ENCODE results near the gene SLC16A4.
"Not testable (repeated sequence)": the region's sequence is repeated elsewhere in the genome, so short reads cannot be mapped to it uniquely, and the experiment has no call there.

The SLC16A4 gene

GRCh38 chr1:110390692-110391245, at the start of gene SLC16A4:
Gene SLC16A4, minus strand, starts transcription at chr1:110391026. Its CDS starts 1,703 bp downstream, at chr1:110389323.
- no peak for DNase-seq (ENCODE audit: insufficient read length, low spot score)
- FAIRE-seq, result peak; percentile 76
- TF ChIP-seq POLR2A (IDR thresholded peaks at IDR 0.05; ENCODE audit: low read depth, low read length), result no peak

- not testable (repeated sequence) for DNase-seq (ENCODE audit: insufficient read length, low spot score); FAIRE-seq
Observed at GRCh38 chr1:110439873-110440272, 49.0 kb upstream of the SLC16A4 start.

GRCh38 chr1:110438893-110439292, 48.1 kb upstream of the SLC16A4 start:
- DNase-seq (ENCODE audit: insufficient read length, low spot score), result no peak
- no peak for TF ChIP-seq POLR2A (IDR thresholded peaks at IDR 0.05; ENCODE audit: low read depth, low read length)
- FAIRE-seq, result no peak

GRCh38 chr1:110437645-110438299, 46.9 kb upstream of the SLC16A4 start:
- not testable (repeated sequence) for FAIRE-seq; DNase-seq (ENCODE audit: insufficient read length, low spot score)

GRCh38 chr1:110436635-110437034, 45.8 kb upstream of the SLC16A4 start:
- FAIRE-seq (no peak), DNase-seq (ENCODE audit: insufficient read length, low spot score) (no peak)
- no peak for TF ChIP-seq POLR2A (IDR thresholded peaks at IDR 0.05; ENCODE audit: low read depth, low read length)

GRCh38 chr1:110434946-110435345, 44.1 kb upstream of the SLC16A4 start:
- no peak for TF ChIP-seq POLR2A (IDR thresholded peaks at IDR 0.05; ENCODE audit: low read depth, low read length)
- DNase-seq (ENCODE audit: insufficient read length, low spot score), result no peak
- no peak for FAIRE-seq

- FAIRE-seq (peak; percentile 96), DNase-seq (ENCODE audit: insufficient read length, low spot score) (peak; percentile 94)
- no peak for TF ChIP-seq POLR2A (IDR thresholded peaks at IDR 0.05; ENCODE audit: low read depth, low read length)
Observed at GRCh38 chr1:110433803-110434202, 43.0 kb upstream of the SLC16A4 start.

- DNase-seq (ENCODE audit: insufficient read length, low spot score) (no peak), FAIRE-seq (no peak)
- TF ChIP-seq POLR2A (IDR thresholded peaks at IDR 0.05; ENCODE audit: low read depth, low read length), result no peak
Observed at GRCh38 chr1:110433213-110433612, 42.4 kb upstream of the SLC16A4 start.

- no peak for DNase-seq (ENCODE audit: insufficient read length, low spot score)
- no peak for TF ChIP-seq POLR2A (IDR thresholded peaks at IDR 0.05; ENCODE audit: low read depth, low read length)
- FAIRE-seq, result no peak
Observed at GRCh38 chr1:110430901-110431300, 40.1 kb upstream of the SLC16A4 start.

- TF ChIP-seq POLR2A (IDR thresholded peaks at IDR 0.05; ENCODE audit: low read depth, low read length), result no peak
- FAIRE-seq, result no peak
- DNase-seq (ENCODE audit: insufficient read length, low spot score), result no peak
Observed at GRCh38 chr1:110430366-110430765, 39.5 kb upstream of the SLC16A4 start.

GRCh38 chr1:110428946-110429345, 38.1 kb upstream of the SLC16A4 start:
- FAIRE-seq (no peak), DNase-seq (ENCODE audit: insufficient read length, low spot score) (no peak)
- no peak for TF ChIP-seq POLR2A (IDR thresholded peaks at IDR 0.05; ENCODE audit: low read depth, low read length)

GRCh38 chr1:110426854-110427253, 36.0 kb upstream of the SLC16A4 start:
- FAIRE-seq, result no peak
- DNase-seq (ENCODE audit: insufficient read length, low spot score), result no peak
- no peak for TF ChIP-seq POLR2A (IDR thresholded peaks at IDR 0.05; ENCODE audit: low read depth, low read length)

GRCh38 chr1:110425612-110426152, 34.9 kb upstream of the SLC16A4 start:
- DNase-seq (ENCODE audit: insufficient read length, low spot score) (no peak), FAIRE-seq (no peak)

GRCh38 chr1:110424699-110425611, 34.1 kb upstream of the SLC16A4 start:
- FAIRE-seq (no peak), DNase-seq (ENCODE audit: insufficient read length, low spot score) (no peak)
- no peak for TF ChIP-seq POLR2A (IDR thresholded peaks at IDR 0.05; ENCODE audit: low read depth, low read length)

More at GRCh38 chr1:110425612-110426152, 34.9 kb upstream of the SLC16A4 start:
- TF ChIP-seq POLR2A (IDR thresholded peaks at IDR 0.05; ENCODE audit: low read depth, low read length), result no peak
